Measurements from ENCODE around the gene NLGN4X. TPM values are rescaled to one million over a fixed set of nuclear protein-coding genes. Genes with fewer than 3 reads are reported as not detected.

Gene NLGN4X
- total RNA-seq, 1 donor from 2014 or later: 4.5 TPM

DNA sequence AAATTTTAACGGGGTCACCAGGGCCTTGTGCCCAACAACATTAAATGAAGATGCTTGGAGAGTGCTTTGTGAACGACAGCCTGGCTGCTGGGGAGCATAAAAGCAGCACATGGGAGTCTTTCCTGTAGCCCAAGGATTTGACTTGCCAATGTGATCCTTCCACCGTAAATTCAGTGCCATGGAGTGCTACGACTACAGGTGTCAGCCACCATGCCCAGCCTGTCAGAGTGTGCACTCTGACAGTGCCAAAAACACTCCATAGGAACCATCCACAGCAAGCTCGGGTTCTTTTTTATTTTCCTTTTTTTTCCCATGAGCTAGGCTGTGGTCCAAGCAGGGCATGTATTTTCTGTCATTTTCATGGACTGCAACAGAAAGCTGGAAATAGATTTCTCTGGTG, 156.9 kb downstream of the NLGN4X start:
- Histone ChIP-seq H3K36me3 (no peaks in the 10 kb centered on the region), H3K4me3 (no peak overlapping the region), H3K9me3 (replicated peaks) (no peaks in the 10 kb centered on the region), H3K4me1 (no peaks in the 10 kb centered on the region), H3K27me3 (ENCODE audit: low read depth) (no peaks in the 10 kb centered on the region), H3K27ac (replicated peaks) (no peak overlapping the region)
- TF ChIP-seq, protein P1, sequence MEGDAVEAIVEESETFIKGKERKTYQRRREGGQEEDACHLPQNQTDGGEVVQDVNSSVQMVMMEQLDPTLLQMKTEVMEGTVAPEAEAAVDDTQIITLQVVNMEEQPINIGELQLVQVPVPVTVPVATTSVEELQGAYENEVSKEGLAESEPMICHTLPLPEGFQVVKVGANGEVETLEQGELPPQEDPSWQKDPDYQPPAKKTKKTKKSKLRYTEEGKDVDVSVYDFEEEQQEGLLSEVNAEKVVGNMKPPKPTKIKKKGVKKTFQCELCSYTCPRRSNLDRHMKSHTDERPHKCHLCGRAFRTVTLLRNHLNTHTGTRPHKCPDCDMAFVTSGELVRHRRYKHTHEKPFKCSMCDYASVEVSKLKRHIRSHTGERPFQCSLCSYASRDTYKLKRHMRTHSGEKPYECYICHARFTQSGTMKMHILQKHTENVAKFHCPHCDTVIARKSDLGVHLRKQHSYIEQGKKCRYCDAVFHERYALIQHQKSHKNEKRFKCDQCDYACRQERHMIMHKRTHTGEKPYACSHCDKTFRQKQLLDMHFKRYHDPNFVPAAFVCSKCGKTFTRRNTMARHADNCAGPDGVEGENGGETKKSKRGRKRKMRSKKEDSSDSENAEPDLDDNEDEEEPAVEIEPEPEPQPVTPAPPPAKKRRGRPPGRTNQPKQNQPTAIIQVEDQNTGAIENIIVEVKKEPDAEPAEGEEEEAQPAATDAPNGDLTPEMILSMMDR (IDR thresholded peaks at IDR 0.05; ENCODE audit: borderline replicate concordance): no peak
- intact Hi-C loops (cut with micrococcal nuclease): no loop called here
- no peak for DNase-seq

DNA sequence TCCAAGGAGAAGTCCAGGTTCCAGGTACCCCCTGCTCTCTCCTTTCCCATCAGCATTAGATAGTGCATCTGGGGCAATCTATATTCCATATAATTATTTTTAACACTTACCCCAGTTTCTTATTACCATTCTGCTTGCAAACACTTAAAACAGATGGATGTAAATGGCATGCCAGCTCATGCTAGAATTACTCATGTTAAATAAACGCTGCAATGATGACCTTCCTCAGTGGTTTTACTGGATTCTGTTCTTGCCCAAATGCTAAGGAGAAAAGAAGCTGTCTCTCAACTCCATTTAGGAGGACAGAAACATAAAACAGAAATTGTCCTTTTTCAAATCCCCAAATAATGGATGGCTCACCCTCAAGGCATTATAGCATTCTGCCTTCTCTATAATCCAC, 161.1 kb downstream of the NLGN4X start:
- Histone ChIP-seq H3K27me3 (ENCODE audit: low read depth) (no peaks in the 10 kb centered on the region), H3K4me3 (no peak overlapping the region), H3K4me1 (no peaks in the 10 kb centered on the region), H3K27ac (replicated peaks) (no peak overlapping the region), H3K36me3 (no peaks in the 10 kb centered on the region), H3K9me3 (replicated peaks) (no peaks in the 10 kb centered on the region)
- intact Hi-C loops (cut with micrococcal nuclease): no loop called here
- DNase-seq: no peak
- TF ChIP-seq, protein P1 (IDR thresholded peaks at IDR 0.05; ENCODE audit: borderline replicate concordance): no peak

DNA sequence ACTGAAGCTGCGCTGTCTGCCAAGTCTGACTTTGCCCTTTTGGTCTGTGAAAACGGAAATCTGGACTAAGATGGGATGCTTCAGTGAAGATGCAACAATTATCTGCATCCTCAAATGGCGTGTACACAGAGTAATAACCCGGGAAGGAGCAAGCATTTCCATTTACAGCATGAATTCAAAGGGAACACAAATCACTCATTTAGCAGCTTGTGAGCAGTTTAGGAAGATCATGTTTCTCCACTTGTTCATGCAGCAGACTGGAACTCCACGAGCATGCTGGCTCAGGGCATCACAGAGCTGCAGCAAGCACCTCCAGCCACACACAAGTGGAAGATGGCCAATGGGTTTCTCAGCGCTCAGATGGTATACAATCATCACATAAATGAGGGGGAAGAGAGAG, 175.5 kb downstream of the NLGN4X start:
- TF ChIP-seq, protein P1 (IDR thresholded peaks at IDR 0.05; ENCODE audit: borderline replicate concordance): no peak
- no peaks in the 10 kb centered on the region for H3K4me1 ChIP-seq

DNA sequence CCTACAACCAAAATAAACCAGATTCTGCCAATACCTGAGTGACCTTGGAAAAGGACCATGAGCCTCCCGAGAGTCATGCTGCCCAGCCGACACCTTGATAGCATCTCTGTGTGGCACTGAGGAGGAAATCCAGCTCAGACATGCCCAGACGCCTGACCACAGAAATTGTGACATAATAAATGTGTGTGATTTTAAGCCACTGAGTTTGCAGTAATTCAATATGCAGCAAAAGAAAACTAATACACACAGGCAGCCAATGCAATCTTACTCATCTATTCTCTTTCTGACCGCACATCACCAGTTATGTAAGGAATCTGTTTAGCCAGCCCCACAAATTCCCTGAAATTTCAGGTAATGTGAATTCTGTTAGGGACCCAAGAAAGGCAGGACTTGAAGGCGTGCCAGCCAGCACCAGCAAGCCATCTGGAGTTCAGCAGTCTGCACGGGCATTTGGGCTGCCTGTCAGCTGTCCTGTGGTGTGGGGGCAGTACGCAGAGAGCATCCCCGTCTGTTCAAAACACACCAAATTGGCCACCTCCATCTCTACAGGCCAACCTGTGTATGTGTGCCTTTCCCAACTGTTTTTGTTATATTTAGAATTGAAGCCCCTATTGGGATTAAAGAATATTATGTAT, 176.4 kb downstream of the NLGN4X start:
- no peaks in the 10 kb centered on the region for H3K27me3 ChIP-seq (ENCODE audit: low read depth)
- no peaks in the 10 kb centered on the region for H3K9me3 ChIP-seq (replicated peaks)
- no peaks in the 10 kb centered on the region for H3K4me1 ChIP-seq
- intact Hi-C loops (cut with micrococcal nuclease): no loop called here
- no peak overlapping the region for H3K27ac ChIP-seq (replicated peaks)
- no peak for DNase-seq
- H3K4me3 ChIP-seq: no peak overlapping the region
- TF ChIP-seq, protein P1 (IDR thresholded peaks at IDR 0.05; ENCODE audit: borderline replicate concordance): no peak
- H3K36me3 ChIP-seq: no peaks in the 10 kb centered on the region

More for the DNA sequence above, 175.5 kb downstream of the NLGN4X start:
- Histone ChIP-seq H3K4me3 (no peak overlapping the region), H3K36me3 (no peaks in the 10 kb centered on the region), H3K9me3 (replicated peaks) (no peaks in the 10 kb centered on the region), H3K27ac (replicated peaks) (no peak overlapping the region), H3K27me3 (ENCODE audit: low read depth) (no peaks in the 10 kb centered on the region)
- no peak for DNase-seq
- intact Hi-C loops (cut with micrococcal nuclease): no loop called here

DNA sequence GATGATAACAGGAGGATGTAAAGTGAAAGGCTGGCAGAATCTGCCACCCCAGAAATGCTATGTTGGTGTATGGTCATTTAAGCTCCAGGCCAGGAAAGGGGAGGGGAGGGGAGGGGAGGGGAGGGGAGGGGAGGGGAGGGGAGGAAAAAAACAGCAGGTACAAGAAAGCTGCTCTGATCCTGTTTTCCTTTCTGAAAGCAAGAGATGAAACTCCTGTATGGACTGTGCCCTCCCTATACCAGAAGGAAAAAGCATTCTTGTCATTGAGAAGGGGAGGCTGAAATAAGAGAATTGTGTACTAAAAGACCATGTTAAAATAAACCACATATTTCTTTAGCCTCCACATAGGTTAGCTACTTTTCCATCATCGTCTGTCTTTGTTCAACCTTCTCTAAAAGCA, 179.5 kb downstream of the NLGN4X start:
- H3K9me3 ChIP-seq (replicated peaks): no peaks in the 10 kb centered on the region
- TF ChIP-seq, protein P1 (IDR thresholded peaks at IDR 0.05; ENCODE audit: borderline replicate concordance): no peak
- intact Hi-C loops (cut with micrococcal nuclease): no loop called here

More for the DNA sequence above, 179.5 kb downstream of the NLGN4X start:
- no peaks in the 10 kb centered on the region for H3K27me3 ChIP-seq (ENCODE audit: low read depth)
- H3K36me3 ChIP-seq: no peaks in the 10 kb centered on the region
- DNase-seq: no peak
- no peak overlapping the region for H3K4me3 ChIP-seq
- H3K27ac ChIP-seq (replicated peaks): no peak overlapping the region
- no peaks in the 10 kb centered on the region for H3K4me1 ChIP-seq
